ENCODE data around the gene RHBDF1.

GRCh38 chr16:56231-56927, 16.1 kb downstream of the RHBDF1 start:
- no peak for TF ChIP-seq CTCF (IDR thresholded peaks at IDR 0.05; ENCODE audit: insufficient read depth, low read length)
- no peak for TF ChIP-seq POLR2AphosphoS5 (IDR thresholded peaks at IDR 0.05; ENCODE audit: low read depth)
- no peak for TF ChIP-seq GABPA (IDR thresholded peaks at IDR 0.05; ENCODE audit: low read depth)
- TF ChIP-seq REST (IDR thresholded peaks at IDR 0.05; ENCODE audit: insufficient replicate concordance, low read depth): no peak
- no peak for TF ChIP-seq SPI1 (IDR thresholded peaks at IDR 0.05; ENCODE audit: borderline replicate concordance, low read depth)
